Large intestine (tissue), 3 donors: ENCODE results near the gene PTH1R. TPM values are rescaled to one million over a fixed set of nuclear protein-coding genes. Genes with fewer than 3 reads are reported as not detected.

Experiments used
- DNase-seq, 2 donors: peaks; one replicate each; pipeline versions ENCODE4 v3.0.0 to v3.0.0-alpha.2; 2013
- H3K27ac ChIP-seq: one replicate; pipeline ENCODE4 v1.5.1; 2013; ENCODE audit warnings: low read length
- H3K27me3 ChIP-seq: 2 replicates; pipeline ENCODE4 v1.6.1; 2013; ENCODE audit warnings: low read length; ENCODE audit not compliant: control insufficient read depth, insufficient read depth
- H3K36me3 ChIP-seq: 2 replicates; pipeline ENCODE4 v1.6.1; 2013; ENCODE audit warnings: low read length; ENCODE audit not compliant: control insufficient read depth, insufficient read depth
- H3K4me1 ChIP-seq: one replicate; pipeline ENCODE4 v1.6.1; 2013; ENCODE audit warnings: low read length; ENCODE audit not compliant: control insufficient read depth, insufficient read depth
- H3K4me3 ChIP-seq: one replicate; pipeline ENCODE4 v1.5.1; 2013; ENCODE audit warnings: low read length
- H3K9me3 ChIP-seq: one replicate; pipeline ENCODE4 v1.6.1; 2013; ENCODE audit warnings: mild to moderate bottlenecking, low read depth, low read length, moderate library complexity; ENCODE audit not compliant: control insufficient read depth
- WGBS: methylation state at CpG from one replicate; pipeline ENCODE4 v1.1.5; 2013; ENCODE audit warnings: low lambda C conversion rate; ENCODE audit not compliant: insufficient coverage; 5-methylcytosine and 5-hydroxymethylcytosine counted together
- polyA plus RNA-seq: library from polyadenylated mRNA; unstranded; fragments of 120-200 nt; gene quantifications from one replicate; pipeline ENCODE4 v1.2.1, GENCODE V29; 2013

PTH1R gene
- polyA plus RNA-seq, 1 donor = 8.7 TPM

DNA sequence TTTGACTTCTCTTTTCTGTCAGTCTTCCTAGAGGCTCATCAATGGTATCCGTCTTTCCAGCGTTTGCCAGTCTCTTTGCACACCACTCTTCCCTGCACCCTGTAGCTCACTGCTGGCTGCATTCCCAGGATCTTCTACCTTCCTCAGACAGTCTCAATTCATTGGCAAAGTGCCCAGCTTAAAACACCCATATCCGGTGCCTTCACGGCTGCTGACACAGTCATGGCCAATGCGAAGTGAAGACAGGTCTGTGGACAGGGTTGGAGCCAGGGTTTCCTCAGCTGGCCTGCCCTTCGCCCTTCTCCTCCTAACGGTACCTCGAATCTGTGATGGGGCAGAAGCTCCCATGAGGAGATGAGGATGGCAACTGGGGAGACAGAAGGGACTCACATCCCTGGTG, 36.1 kb downstream of the PTH1R start:
- H3K4me1 ChIP-seq = peaks cover 7% of the 10 kb centered on the region
- H3K4me3 ChIP-seq = no peak overlapping the region
- no peaks in the 10 kb centered on the region for H3K27me3 ChIP-seq
- DNase-seq = no peak
- 75% methylated on average over 2 of the region's 8 CpGs for WGBS
- H3K9me3 ChIP-seq = peaks cover 2% of the 10 kb centered on the region
- H3K36me3 ChIP-seq = peaks cover 14% of the 10 kb centered on the region
- H3K27ac ChIP-seq = no peak overlapping the region

DNA sequence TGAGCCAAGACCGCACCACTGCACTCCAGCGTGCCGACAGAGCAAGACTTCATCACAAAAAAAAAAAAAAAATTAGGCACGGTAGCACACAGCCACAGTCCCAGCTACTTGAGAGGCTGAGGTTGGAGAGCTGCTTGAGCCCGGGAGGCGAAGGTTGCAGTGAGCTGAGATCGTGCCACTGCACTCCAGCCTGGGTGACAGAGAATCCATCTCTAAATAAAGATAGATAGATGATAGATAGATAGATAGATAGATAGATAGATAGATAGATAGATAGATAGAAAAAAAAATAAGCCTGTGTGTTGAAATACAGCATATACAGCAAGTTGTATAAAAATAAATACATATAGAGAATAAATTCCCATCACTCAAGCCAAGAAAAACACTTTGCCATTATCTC, 37.3 kb downstream of the PTH1R start:
- Histone ChIP-seq H3K9me3 (peaks cover 2% of the 10 kb centered on the region), H3K27me3 (no peaks in the 10 kb centered on the region), H3K4me1 (peaks cover 2% of the 10 kb centered on the region), H3K27ac (no peak overlapping the region), H3K4me3 (no peak overlapping the region), H3K36me3 (peaks cover 25% of the 10 kb centered on the region)
- WGBS = no CpG with 5 or more reads among the region's 7 CpGs
- no peak for DNase-seq

DNA sequence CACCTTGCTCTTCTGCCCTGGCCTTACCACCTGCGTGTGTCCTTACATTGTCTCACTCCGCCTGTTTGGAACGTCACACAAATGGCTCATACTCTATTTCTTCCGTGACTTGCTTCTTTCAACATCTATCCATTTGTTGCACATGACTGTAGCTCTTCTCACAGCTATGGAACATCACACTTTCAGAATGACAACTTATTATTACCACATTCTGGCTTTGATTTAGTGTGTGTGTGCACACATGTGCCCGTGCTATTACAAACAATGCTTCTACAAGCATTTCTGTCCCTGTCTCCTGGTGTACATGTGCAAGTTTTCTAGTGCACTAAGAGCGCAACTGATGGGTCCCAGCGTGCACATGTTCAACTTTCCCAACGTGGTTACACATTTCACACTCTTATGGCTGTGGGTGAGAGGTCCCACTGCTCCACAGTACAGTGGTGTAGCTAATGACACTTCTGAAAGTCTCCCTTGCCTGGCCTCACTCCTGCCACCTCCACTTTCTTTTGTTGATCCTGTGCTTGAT, 37.8 kb downstream of the PTH1R start:
- Histone ChIP-seq H3K36me3 (peaks cover 28% of the 10 kb centered on the region), H3K9me3 (peaks cover 2% of the 10 kb centered on the region), H3K4me1 (no peaks in the 10 kb centered on the region), H3K27ac (no peak overlapping the region), H3K27me3 (no peaks in the 10 kb centered on the region), H3K4me3 (no peak overlapping the region)
- DNase-seq = no peak
- 100% methylated on average over 2 of the region's 8 CpGs for WGBS

DNA sequence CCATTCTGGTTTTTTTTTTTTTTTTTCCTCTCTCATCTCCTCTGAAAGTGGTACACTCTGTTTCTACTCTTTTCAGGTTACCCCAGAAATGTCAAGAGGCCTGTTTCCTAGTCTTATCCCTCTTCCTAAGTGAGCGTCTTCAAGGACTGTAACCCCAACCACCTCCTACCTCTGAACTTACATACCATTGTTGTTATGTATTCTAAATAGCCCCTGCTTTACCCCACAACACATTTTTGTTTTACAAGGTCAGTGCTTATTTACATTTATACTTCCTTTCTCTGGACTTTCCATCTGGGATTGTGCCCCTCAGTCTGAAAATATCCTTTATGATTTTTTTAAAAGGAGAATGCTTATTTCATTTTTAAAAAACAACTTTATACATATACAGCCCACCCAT, 38.8 kb downstream of the PTH1R start:
- H3K36me3 ChIP-seq = peaks cover 37% of the 10 kb centered on the region
- no peaks in the 10 kb centered on the region for H3K27me3 ChIP-seq
- H3K9me3 ChIP-seq = peaks cover 2% of the 10 kb centered on the region
- H3K27ac ChIP-seq = no peak overlapping the region
- WGBS = 86% methylated on average over 1 of the region's 1 CpG
- no peak overlapping the region for H3K4me3 ChIP-seq
- no peak for DNase-seq
- no peaks in the 10 kb centered on the region for H3K4me1 ChIP-seq

DNA sequence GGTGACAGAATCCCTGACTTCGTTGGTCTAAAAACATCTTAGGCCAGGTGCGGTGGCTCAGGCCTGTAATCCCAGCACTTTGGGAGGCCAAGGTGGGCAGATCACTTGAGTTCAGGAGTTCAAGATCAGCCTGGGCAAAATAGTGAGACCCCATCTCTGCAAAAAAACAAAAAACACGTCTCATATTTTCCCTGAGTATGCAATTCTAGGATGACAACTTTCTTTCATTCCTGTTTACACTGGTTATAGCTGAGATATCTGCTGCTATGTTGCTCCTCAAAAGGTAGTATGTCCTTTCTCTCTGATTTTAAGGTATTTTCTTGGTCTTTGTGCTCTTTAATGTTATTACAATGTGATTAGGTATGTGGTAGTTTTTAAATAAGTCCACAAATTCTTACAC, 39.3 kb downstream of the PTH1R start:
- no peak overlapping the region for H3K4me3 ChIP-seq
- H3K36me3 ChIP-seq = peaks cover 42% of the 10 kb centered on the region
- H3K9me3 ChIP-seq = peaks cover 2% of the 10 kb centered on the region
- H3K27me3 ChIP-seq = no peaks in the 10 kb centered on the region
- no peak for DNase-seq
- H3K27ac ChIP-seq = no peak overlapping the region
- WGBS = no CpG with 5 or more reads among the region's 3 CpGs
- H3K4me1 ChIP-seq = no peaks in the 10 kb centered on the region

DNA sequence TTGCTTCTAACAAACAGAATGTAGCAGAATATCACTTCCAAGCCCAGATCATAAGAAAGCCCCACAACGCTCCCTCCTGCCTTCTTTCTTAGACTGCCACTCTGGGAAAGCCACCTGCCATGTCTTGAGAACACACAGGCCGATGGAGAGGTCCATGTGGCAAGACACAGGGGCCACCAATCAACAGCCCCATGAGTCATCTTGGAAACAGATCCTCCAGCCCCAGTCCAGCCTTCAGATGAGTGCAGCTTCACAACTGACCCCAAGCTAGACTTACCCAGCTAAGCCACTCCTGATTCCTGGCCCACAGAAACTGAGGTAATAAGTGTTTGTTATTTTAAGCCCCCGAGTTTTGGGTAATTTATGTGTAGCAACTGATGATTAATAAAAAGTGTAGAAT, 39.7 kb downstream of the PTH1R start:
- WGBS = 100% methylated on average over 1 of the region's 3 CpGs
- no peak for DNase-seq
- Histone ChIP-seq H3K36me3 (peaks cover 47% of the 10 kb centered on the region), H3K4me1 (no peaks in the 10 kb centered on the region), H3K4me3 (no peak overlapping the region), H3K27me3 (no peaks in the 10 kb centered on the region), H3K27ac (no peak overlapping the region), H3K9me3 (peaks cover 2% of the 10 kb centered on the region)

DNA sequence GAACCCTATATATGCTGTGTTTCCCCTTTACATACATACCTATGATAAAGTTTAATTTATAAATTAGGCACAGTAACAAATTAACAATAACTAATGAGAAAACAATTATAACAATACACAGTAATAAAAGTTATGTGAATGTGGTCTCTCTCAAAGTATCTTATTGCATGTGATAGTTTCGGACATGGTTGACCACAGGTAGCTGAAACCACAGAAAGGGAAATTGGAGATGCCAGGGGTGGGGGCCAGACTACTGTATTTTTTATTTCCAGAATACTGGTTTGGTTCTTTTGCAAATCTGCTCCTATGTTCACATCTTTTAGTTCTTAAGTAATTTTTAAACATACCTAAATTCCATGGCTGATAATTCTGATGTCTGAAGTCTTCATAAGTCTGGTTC, 40.7 kb downstream of the PTH1R start:
- no peak overlapping the region for H3K4me3 ChIP-seq
- H3K27me3 ChIP-seq = no peaks in the 10 kb centered on the region
- H3K27ac ChIP-seq = no peak overlapping the region
- H3K4me1 ChIP-seq = no peaks in the 10 kb centered on the region
- no CpG with 5 or more reads among the region's 1 CpG for WGBS
- peaks cover 2% of the 10 kb centered on the region for H3K9me3 ChIP-seq
- H3K36me3 ChIP-seq = peaks cover 56% of the 10 kb centered on the region
- no peak for DNase-seq

DNA sequence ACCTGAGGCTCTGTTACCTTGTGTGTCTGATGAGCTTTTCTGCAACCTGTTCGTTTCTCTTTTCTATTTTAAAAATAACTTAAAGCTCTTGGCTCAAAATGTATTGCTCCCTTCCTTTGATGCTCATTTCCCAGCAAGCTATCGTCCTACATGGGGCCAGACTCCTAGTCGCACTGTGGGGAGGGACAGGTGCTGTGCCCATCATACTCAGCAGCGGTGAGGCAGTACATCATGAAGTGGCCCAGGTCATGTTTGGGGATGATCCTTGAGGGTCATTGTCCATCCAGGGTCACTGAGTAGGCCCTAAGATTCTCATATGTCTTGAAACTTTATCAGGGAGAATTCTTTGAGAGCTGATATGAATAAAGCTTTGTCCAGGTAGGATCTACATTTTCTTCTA, 41.1 kb downstream of the PTH1R start:
- 100% methylated on average over 1 of the region's 4 CpGs for WGBS
- Histone ChIP-seq H3K36me3 (peaks cover 60% of the 10 kb centered on the region), H3K27me3 (no peaks in the 10 kb centered on the region), H3K27ac (no peak overlapping the region), H3K4me1 (no peaks in the 10 kb centered on the region), H3K9me3 (peaks cover 2% of the 10 kb centered on the region), H3K4me3 (no peak overlapping the region)
- DNase-seq = no peak

DNA sequence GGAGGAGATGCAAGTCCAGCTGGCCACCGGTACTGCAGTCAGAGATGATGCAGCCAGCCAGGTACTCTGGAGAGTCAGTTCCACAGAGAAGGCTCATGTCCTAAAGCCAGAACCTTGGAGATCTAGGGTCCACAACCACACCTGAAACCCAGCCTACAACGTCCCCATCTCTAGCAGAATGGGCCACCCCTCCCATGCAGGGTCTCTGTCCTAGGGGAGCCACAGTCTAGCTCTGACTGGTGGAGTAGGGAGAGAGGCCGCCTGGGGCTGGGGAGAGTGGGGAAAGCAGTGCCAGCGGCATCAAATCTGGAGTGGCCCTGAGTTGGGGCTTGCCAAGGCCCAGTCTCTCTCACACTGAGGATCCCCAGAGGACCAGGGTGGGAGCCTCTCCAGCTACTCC, 43.5 kb downstream of the PTH1R start:
- Histone ChIP-seq H3K36me3 (peaks cover 81% of the 10 kb centered on the region), H3K27ac (no peak overlapping the region), H3K9me3 (peaks cover 2% of the 10 kb centered on the region), H3K27me3 (no peaks in the 10 kb centered on the region), H3K4me1 (peaks cover 5% of the 10 kb centered on the region), H3K4me3 (no peak overlapping the region)
- no peak for DNase-seq
- WGBS = no CpG with 5 or more reads among the region's 4 CpGs

DNA sequence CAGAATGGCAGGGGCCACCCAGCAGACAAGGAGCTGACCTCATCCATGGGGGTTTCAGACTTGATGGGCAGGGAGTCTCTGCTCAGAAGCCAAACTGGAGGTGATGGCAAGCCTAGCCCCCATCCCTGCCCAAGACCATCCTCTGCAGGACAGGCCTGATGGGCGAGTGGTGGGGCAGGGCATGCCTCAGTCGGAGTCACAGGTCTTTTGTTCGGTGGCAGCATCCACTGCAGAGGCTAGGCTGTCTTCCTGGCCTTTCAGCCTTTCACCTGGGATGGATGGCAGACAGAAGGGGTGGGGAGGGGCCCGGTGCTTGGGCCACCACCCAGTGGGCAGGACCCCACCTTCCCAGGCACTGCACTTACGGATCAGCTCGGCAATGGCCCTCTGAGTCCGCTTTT, 44.4 kb downstream of the PTH1R start:
- no CpG with 5 or more reads among the region's 7 CpGs for WGBS
- no peak overlapping the region for H3K4me3 ChIP-seq
- H3K27me3 ChIP-seq = no peaks in the 10 kb centered on the region
- no peak overlapping the region for H3K27ac ChIP-seq
- H3K36me3 ChIP-seq = peaks cover 89% of the 10 kb centered on the region
- H3K4me1 ChIP-seq = peaks cover 13% of the 10 kb centered on the region
- H3K9me3 ChIP-seq = peaks cover 2% of the 10 kb centered on the region
- no peak for DNase-seq

DNA sequence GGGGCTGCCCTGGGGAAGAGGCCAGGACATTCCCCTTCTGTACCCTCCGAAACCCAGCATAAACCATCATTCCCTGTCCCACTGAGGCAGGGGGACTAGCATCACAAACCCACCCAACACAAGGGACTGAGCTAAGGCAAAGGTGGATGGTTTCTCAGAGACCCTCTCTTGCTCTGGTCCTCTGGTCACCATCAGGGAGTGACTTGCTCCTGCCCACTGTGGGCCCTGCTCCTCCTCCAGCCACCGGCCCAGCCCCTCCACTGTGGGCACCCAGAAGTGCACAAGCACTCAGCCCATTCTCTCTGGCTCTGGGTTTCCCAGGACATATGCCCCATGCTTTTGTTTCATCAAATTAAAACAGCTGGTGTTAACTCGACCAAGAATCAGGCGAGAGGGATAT, 44.9 kb downstream of the PTH1R start:
- H3K36me3 ChIP-seq = peaks cover 89% of the 10 kb centered on the region
- peaks cover 19% of the 10 kb centered on the region for H3K4me1 ChIP-seq
- no peak overlapping the region for H3K27ac ChIP-seq
- H3K4me3 ChIP-seq = no peak overlapping the region
- H3K27me3 ChIP-seq = no peaks in the 10 kb centered on the region
- H3K9me3 ChIP-seq = no peaks in the 10 kb centered on the region
- WGBS = 100% methylated on average over 2 of the region's 4 CpGs
- no peak for DNase-seq
